CD1c-positive myeloid dendritic cell (primary cell): ENCODE measurements around the gene NKX1-2.

ENCODE experiments used
- DNase-seq: peaks from one replicate; pipeline ENCODE4 v3.0.0-alpha.2; 2016; ENCODE audit errors: extremely low spot score

Gene NKX1-2

DNA sequence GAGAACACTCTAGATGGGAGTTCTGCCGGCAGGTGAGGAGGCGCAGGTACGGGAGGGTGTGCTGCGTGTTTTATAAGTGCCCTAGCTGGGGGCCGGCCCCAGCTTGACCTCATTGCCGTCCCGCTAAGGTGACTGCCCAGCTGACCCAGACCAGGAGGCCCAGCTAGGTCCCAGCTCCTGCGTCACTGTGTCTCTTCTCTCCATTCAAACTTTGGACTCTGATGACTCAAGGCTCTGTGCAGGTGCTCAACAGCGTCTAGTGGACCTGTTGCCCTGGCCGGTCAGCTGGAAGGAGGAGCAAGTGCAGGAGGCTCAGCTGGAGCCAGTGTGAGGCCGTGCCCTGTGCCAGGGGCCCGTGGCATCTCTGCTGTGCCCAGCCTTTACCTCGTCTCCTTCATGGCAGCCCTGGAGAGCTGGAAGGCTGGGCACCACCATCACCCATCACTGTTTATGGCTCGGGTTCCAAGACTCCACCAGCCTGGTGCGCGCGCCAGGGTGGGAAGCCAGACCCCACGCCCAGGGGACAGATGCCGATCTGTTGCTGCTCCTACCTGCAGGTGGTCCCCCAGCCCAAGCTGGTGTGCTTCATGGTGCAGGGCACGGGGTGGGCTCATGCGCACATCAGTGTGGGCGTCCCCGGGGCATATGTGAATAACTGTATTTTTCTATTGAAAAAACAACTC, 26.3 kb upstream of the NKX1-2 start:
- DNase-seq: no peak

DNA sequence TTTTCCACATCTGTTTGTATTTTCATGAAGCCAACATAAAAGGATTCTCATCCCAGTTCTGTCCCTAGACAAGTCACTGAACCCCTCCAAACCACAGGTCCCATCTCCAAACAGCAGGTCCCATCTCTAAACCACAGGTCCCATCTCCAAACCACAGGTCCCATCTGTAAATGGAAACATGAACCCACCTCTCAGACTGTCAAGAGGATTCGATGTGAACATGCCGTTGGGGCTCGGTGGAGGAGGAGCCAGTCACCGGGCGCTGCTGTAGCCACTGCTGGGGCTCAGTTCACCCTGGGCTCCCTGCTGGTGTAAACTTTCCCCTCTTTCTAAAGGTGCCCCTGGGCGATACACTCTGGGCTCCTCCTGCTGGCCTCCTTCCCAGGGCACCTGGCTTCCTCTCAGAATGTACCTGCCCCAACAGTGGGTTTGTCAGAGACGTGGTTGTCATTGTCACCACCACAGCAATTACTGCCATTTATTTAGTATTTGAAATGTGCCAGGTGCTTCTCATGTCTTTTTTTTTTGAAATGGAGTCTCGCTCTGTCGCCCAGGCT, 24.8 kb upstream of the NKX1-2 start:
- no peak for DNase-seq

DNA sequence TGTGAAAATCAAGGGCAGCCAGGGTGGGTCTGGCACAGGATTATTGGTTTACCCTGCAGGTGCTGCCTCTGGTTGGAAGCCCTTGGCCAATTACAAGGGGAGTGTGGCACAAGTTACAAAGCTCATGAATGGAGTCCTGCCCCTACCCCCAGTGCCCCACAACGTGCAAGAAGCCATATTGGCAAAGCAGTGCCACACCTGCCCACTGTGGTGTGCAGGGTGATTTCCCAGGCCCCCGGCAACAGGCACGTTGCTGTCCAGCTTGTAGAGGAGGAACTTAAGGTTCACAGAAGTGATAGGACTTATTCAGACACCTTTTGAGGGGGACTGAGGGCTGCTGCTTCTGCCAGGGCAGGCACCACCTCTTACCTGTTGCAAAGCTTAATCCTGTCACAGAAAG, 23.2 kb upstream of the NKX1-2 start:
- no peak for DNase-seq

DNA sequence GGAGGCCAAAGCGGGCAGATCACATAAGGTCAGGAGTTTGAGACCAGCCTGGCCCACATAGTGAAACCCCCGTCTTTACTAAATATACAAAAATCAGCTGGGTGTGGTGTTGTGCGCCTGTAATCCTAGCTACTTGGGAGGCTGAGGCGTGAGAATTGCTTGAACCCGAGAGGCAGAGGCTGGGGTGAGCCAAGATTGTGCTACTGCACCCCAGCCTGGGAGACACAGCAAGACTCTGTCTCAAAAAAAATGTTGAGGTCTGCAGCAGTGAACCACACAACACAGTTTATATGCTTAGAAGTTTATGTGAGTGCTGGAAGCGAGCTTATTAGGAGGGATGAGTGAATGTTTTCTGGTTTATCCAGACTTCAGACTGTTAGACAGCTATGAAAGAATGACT, 22.2 kb upstream of the NKX1-2 start:
- no peak for DNase-seq

DNA sequence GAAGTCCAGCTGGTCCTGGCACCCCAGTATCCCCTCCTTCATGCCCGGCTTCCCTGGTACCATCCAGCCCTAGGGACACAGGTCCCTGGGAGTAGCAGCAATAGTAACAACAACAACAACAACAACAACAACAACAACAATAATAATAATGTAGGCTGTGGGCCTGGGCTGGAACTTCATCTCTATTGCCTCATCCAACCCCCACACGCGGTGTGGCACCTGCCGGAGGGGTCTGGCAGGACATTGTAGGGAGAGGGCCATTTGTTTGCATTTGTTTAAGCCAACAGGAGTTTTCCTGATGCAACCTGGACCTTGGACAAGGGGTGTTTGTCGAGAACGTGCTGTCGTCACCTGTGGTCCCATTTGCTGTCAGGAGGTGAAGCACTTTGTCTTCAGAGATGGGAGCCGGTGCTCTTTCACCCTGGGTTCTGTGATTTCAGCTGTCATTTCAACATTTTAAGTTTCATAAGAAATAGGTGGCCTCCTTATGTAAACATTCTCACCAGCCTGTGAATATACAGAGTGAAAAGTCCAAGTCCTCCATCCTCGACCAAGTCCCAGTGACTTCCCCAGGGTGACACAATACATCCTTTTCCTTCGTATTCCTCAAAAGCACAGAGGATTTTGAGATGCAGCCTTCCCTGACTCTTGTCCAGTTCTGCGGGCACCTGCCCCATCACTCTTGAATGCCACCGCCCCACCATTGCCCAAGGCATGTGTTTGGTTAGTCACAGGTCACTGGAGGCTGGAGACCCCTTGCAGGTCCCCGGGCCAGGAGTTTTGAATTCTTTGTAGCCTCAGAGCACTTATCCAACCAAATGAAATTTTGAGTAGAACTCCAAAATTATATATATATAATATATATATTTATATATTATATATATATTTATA, 21.0 kb upstream of the NKX1-2 start:
- DNase-seq: no peak

DNA sequence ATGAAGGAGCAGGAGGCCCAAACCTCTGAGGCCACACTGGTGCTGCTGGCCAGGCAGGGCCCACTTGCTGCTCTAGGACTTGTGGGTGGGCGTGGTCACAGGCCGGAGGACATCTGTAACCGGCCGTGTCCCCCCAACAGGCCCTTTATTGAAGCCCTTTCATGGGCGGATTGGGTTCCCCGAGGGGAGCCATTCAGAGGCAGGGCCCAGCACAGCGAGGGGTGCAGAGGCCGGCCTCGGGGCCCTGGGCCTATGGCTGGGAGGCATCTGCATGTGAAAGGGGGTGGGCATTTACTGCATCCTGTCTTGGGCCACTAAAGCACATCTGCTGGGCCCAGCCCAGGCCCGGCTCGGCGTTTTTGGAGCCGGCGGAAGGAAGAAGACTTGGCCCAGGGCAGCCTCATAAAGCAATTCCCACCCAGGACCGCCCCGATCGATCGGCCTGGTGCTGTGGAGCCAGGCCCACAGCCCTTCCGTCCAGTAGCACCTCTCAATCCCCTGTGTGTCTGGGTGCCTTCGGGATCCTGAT, 20.2 kb upstream of the NKX1-2 start:
- no peak for DNase-seq

DNA sequence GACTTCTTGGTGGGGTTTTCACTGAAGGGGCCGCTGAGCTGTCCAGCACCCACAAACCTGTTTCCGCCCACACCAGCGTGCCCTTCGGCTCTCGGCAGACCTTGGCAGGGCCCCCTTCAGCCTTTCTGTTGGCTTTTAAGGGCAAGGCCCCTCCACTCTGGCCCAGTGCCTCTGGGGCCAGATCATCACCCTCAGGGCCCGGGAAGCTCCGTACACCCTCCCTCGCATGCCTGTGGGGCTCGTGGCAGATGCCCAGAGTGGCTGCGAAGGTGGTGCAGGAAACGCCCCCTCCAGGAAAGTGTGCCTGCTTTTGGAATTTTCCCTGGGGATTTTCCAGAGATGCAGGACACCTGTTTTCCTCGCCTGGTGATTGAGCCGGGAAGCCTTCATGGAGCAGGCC, 18.8 kb upstream of the NKX1-2 start:
- DNase-seq: no peak

DNA sequence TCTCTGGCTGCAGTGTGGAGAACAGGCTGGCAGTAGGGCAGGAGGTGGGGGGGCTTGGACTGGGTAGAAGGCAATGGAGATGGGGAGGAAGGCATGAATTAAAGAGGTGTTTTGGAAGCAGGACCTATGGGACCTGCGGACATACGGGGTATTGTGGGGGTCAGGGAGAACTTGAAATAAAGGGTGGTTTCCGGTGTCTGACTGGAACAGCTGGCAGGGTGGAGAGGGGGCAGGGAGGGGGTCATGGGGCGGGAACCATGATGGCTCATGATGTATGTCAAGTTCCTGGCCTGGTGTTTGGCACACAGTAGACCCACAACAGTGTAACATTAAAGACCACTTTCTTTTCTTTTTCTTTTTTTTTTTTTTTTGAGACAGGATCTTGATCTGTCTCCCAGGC, 17.3 kb upstream of the NKX1-2 start:
- no peak for DNase-seq

DNA sequence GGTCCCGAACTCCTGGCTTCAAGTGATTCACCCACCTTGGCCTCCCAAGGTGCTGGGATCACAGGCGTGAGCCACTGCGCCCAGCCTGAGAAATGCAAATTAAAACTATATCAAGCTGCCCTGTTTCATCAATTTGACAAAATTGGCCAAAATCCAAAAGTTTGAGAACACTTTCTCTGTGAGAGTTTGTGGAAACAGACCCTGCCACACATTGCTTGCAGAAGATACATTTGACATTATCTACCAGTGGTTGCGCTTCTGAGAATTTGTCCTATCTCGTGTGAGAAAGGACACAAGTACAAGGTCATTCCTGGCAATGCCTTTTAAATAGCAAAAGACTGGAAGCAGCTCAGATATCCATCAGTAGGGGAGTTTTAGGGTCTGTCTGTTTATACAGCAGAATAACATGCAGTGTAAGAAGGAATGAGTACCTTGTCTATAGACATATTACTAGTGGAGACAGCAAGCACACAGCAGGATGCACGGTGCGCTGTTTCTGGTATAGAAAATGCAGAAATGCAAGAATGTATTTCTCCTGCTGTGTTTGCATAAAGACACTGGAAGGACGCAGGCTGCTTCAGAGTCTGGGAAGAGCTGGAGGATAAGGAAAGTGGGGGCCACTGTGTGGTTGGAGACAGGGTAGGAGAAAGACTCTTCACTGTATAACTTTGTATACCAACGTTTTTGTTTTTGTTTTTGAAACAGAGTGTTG, 16.1 kb upstream of the NKX1-2 start:
- no peak for DNase-seq

DNA sequence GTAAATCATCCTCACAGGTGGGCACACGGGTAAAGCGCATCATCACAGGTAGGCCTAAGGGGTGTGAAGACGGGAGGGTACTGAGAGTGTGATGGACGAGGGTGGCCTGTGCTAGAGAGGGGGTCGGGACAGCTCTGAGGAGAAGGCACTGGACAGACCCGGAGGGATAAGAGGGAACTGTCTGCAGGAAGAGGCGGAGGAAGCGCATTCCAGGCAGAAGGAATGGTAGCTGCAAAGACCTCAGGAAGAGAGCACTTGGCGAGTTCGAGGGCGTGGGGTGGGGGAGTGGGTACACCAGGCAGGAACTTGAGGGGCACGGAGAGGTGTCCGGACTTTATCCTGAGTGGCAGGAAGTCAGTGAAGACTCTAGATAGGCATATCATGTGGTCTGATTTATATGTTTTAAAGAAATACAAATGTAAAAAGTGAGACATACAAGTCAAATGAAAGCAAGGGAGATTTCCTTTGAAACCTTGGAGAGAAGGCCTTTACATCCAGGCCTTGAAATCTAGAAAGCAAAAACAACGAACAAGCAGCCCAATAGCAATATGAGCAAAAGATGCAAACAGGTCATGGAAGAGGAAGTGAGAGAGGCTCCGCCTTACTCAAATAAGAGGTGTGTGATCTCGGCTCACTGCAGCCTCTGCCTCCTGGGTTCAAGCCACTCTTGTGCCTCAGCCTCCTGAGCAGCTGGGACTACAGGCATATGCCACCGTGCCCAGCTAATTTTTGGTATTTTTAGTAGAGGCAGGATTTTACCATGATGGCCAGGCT, 15.4 kb upstream of the NKX1-2 start:
- DNase-seq: peak; percentile 20

DNA sequence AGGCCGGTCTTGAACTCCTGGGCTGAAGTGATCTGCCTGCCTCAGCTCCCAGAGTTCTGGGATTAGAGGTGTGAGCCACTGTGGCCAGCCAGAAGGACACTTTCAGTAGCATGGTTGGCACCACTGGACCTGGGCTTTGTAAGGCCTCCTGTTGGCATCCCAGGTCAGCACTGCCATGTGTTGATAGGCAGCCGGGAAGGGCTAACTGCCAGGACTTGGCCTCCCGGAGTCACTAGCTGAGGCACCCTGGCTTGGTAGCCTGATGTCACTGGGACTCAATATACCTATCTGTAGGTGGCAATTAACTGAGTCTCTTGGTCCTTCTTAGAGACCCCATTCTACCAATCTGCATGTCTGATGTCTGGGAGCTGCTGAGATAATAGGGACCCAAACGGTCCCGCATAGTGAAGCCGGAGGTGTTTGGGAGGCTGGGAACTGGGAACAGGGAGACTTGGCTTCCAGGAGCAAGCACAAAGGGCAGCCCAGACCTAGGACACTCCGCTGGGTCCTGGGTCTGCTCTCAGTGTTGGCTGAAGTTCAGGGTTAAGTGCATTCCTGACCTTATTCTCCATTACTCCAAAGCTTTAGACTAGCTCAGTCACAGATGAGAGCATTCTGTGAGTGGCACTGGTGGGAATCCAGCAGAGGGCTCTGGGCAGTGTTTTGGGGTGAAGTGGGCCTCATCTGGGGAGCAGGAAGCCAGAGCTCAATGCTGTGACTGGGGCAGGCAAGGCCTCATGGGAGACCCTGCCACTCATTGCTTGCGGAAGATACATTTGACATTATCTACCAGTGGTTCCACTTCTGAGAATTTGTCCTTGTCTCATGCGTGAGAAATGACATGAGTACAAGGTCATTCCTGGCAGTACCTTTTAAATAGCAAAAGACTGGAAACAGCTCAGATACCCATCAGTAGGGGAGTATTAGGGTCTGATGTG, 14.5 kb upstream of the NKX1-2 start:
- no peak for DNase-seq

DNA sequence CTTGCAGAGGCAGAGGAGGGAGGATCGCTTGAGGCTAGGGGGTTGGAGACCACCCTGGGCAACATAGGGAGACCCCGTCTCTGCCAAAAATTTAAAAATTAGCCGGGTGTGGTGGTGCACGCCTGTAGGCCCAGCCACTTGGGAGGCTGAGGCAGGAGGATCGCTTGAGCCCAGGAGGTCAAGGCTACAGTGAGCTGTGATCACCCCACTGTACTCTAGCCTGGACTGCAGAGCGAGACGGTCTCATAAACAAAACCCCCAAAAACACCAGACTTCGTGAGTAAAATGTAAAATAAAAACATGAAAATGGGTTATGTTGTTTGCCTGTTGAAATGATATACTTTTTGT, 12.5 kb upstream of the NKX1-2 start:
- no peak for DNase-seq

DNA sequence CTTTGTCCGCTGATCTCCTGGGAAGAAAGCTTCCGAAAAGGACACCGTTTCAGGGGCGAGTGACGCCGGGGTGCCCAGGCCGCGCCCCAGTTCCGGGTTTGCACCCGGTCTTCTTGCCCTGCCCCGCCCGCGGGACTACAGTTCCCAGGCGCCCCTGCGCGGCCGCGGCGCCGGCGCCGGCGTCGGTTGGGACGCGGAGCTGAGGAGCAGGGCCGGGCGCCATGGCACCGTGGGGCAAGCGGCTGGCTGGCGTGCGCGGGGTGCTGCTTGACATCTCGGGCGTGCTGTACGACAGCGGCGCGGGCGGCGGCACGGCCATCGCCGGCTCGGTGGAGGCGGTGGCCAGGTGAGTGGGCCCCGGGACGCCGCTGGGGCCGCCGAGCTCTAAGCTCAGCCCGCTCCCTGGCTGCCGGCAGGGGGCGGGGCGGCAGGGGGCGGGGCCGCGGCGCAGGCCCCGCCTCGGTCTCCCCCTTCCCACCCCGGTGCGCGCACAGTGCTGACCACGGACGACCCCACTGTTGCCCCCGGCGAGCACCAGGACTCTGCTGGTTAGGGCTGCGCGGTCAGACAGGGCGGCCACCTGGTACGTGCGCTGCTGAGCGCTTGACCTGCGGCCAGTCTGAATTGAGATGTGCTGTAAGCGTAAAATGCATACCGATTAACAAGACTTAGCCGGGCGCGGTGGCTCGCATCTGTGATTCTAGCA, 12.0 kb upstream of the NKX1-2 start, which contains the start of gene LHPP:
Gene LHPP, plus strand, starts transcription at position 182 of the 706 bp plus-strand sequence. Its CDS starts 40 bp downstream, at position 222.
- peak; percentile 93 for DNase-seq

DNA sequence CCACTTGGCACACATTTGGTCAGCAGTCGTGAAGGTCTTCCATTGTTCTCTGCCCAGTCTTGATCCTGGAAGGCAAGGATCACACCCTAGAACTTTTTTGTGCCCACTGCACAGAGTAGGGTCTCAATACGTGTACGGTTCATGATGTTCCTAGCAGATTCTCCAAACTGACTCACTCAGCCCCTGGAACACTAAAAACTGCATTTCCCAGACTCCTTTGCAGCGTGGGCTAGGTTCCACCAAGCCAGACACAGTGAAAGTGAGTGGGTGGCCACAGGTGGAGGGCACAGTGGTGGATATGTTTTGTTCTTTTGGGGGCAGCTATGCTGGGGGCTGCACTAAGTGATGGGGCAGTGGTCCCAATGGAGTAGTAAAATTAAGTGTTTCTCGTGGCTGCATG, 10.3 kb upstream of the NKX1-2 start:
- DNase-seq: no peak

DNA sequence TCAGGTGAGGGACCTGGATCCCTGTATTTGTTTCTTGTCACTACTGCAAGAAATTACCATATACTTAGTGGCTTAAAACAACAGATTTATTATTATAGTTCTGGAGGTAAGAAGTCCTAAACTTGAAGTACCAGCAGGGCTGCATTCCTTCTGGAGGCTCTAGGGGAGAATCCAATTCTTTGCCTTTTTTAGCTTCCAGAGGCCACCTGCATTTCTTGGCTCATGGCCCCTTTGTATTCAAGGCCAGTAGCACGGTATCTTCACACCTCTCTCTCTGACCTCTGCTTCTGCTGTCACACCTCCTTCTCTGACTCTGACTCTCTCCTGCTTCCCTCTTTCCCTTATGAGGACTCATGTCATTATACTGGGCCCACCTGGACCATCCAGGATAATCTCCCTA, 9.6 kb upstream of the NKX1-2 start:
- DNase-seq: no peak

DNA sequence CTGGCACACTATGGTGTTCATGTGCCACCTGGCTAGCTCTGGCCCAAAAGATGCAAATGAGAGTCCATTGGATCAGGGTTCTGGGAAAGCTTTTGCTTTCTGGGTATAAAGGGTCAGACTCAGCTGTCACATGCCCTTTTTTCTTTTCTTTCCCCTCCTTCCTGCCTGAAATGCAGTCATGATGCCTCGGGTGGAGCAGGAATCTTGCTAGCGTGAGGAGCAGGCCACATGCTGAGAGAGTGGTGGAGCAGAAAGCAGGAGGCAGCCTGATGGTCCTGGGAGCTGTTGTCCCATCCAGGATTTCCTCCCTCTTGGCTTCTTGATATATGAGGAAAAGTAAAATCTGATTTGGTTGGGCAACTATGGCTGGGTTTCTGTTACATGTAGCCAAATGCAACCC, 9.1 kb upstream of the NKX1-2 start:
- DNase-seq: no peak

DNA sequence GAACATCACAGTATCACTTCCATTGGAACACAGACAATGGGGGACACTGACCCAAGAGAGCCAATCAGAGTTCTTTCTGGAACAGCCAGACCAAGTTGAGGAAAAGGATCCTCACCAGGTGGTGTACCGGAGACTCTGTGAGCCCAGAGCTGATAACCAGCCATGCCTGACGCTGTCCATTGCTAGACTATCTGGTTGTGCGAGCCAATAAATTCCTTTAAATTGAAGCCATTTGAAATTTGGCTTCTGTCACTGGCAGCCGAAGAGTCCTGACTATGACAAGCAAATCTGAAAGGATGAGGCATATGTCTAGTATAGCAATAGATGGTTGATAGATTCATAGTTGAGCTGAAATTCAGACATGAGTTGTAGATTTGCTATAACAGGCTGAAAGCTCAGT, 8.6 kb upstream of the NKX1-2 start:
- no peak for DNase-seq

DNA sequence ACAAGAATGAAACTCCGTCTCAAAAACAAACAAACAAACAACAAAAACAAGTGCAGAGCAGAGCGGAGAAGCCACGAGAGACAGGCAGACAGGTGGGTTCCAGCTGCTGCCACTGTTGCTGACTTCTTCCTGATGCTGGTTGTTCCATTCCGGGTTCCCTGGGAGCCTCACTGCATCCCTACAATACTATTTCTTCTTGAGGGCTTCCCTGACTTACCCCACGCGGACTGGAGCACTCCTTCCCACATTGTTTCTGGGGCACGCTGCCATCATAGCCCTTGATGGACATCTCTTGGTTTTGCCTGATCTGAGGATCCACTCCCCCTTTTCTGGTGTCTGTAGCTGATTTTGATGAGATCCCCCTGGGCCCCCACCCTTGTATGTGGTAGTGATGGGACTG, 5.6 kb upstream of the NKX1-2 start:
- no peak for DNase-seq

DNA sequence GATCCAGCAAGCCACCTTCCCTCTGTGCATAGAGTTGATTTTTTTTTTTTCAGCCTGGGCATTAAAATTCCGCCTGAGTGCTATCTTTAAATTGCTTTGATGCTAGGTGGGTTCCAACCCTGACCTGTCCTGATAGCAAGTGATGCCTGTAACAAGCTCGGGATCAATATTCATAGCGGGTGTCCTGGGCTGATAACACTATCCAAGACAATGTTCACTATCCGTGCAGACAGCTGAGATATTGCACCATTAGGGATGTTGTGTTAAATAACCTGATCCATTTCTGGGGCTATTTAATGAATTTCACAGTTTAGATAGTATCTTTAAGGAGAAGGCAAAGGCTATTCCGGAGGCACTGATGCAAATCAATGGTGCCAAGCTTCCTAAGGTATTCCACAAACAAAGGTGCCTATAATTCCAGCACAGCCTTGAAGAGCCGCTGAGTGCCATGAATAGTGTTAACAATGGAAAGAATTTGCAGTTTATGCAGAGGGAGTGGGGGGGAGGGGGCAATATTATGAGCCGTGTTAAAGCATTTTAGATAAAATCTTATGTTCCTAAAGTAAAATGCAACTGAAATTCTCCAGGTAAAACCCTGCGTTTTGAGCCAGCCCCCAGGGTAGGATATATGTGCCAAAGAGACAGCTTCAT, 4.2 kb upstream of the NKX1-2 start:
- no peak for DNase-seq
